ENCODE results near the gene RADX. TPM values are rescaled to one million over a fixed set of nuclear protein-coding genes. Genes with fewer than 3 reads are reported as not detected.

Gene RADX
- total RNA-seq, 1 donor from 2014 or later: 0.76 TPM

GRCh38 chrX:106696502-106696901, 84.7 kb downstream of the RADX start:
- no peak for ATAC-seq

GRCh38 chrX:106698693-106699092, 86.9 kb downstream of the RADX start:
- ATAC-seq: no peak

GRCh38 chrX:106702636-106703035, 90.9 kb downstream of the RADX start:
- no peak for ATAC-seq

- no peak for ATAC-seq
These were observed 94.7 kb downstream of the RADX start for GRCh38 chrX:106706466-106706865.

- peak; percentile 93 for ATAC-seq
These were observed 96.1 kb downstream of the RADX start for GRCh38 chrX:106707771-106708454.

- ATAC-seq: no peak
These were observed 99.0 kb downstream of the RADX start for GRCh38 chrX:106710771-106711170.

GRCh38 chrX:106711375-106711774, 99.6 kb downstream of the RADX start:
- no peak for ATAC-seq

GRCh38 chrX:106716004-106716403, 104.2 kb downstream of the RADX start:
- ATAC-seq: no peak

- ATAC-seq: no peak
These were observed 104.7 kb downstream of the RADX start for GRCh38 chrX:106716463-106716862.

GRCh38 chrX:106718709-106719108, 106.9 kb downstream of the RADX start:
- ATAC-seq: no peak

GRCh38 chrX:106725931-106726330, 114.2 kb downstream of the RADX start:
- ATAC-seq: no peak

GRCh38 chrX:106726485-106727437, 115.0 kb downstream of the RADX start, which contains the start of gene RNF128:
TSS of gene RNF128 (plus strand) at chrX:106726701. CDS start at chrX:106726914, 213 bp downstream.
- ATAC-seq: peak; percentile 85

GRCh38 chrX:106728337-106728736, 116.6 kb downstream of the RADX start:
- no peak for ATAC-seq

Other genes starting within 250 kb of the RADX start
- 5.2 TPM for gene RNF128, start 114.7 kb downstream of the RADX start, total RNA-seq
- 2.9 TPM for gene TBC1D8B, start 190.7 kb downstream of the RADX start, total RNA-seq

Data from esophagus mucosa (tissue), 1 donor.